HepG2 (cell line): ENCODE data around the gene UGT2B15. TPM values are rescaled to one million over a fixed set of nuclear protein-coding genes. Genes with fewer than 3 reads are reported as not detected.
A peak's percentile ranks its signal among the peaks of the same experiment; 100 is the strongest.

Experiments
- ATAC-seq: fragments of 200-7000 bp; cut with Tn5 transposase; 3 replicates; pipeline ENCODE4 v1.9.1; 2020; ENCODE audit warnings: mild to moderate bottlenecking, moderate library complexity
- BruUV-seq: library from RNA; stranded (reverse); fragments of 400-500 nt; replicated peaks from 2 replicates; lab custom pipeline; 2021; lab: Mats Ljungman, UMichigan
- CTCF ChIA-PET: fragments of 300-600 bp; formaldehyde crosslinking; extraction: SDS; loops from one replicate; lab custom pipeline; 2021; ENCODE audit warnings: low total read pairs, inconsistent platforms, low intra/inter-chr PET ratio; lab: Yijun Ruan, JAX
- POLR2A ChIA-PET: fragments of 350-600 bp; sonication (Branson Sonifier 250); formaldehyde crosslinking; loops from one replicate; lab custom pipeline; 2020; ENCODE audit warnings: antibody characterized with exemption, inconsistent platforms; lab: Yijun Ruan, JAX
- DNase-seq: peaks from one replicate; pipeline ENCODE4 v3.0.0-alpha.2; 2015; ENCODE audit warnings: low spot score
- FAIRE-seq: peaks from 3 replicates; lab custom pipeline; 2011; peaks lifted over from hg19 to GRCh38; lab: Jason Lieb, UNC
- H2AFZ ChIP-seq: one replicate; pipeline ENCODE4 v1.6.1; 2011; ENCODE audit warnings: low read length, inconsistent platforms
- H3K27ac ChIP-seq: fragments of 300-600 bp; 3 replicates; pipeline ENCODE4 v1.8.0; 2011; ENCODE audit warnings: mixed run types, mild to moderate bottlenecking, mixed read lengths, low read length, inconsistent platforms; ENCODE audit not compliant: insufficient read depth; ENCODE audit errors: extremely low read length
- H3K27me3 ChIP-seq, 2 experiments: fragments of 200-600 bp in 1 of 2; 2 replicates in 1 of 2; 3 replicates in 1 of 2; pipeline versions ENCODE4 v1.6.0 to v1.8.0; 2011; ENCODE audit warnings: low read length in 2 of 2, mild to moderate bottlenecking in 2 of 2, moderate library complexity in 2 of 2, inconsistent platforms in 1 of 2; ENCODE audit not compliant: insufficient read depth in 2 of 2, control insufficient read depth in 1 of 2
- H3K36me3 ChIP-seq, 2 experiments: fragments of 200-600 bp in 1 of 2; replicated peaks in 1 of 2; 2 replicates in 1 of 2; 3 replicates in 1 of 2; pipeline versions ENCODE4 v1.5.1 to v1.8.0; 2011; ENCODE audit warnings: low read length in 2 of 2, inconsistent platforms in 1 of 2; ENCODE audit not compliant: insufficient read depth in 2 of 2, control insufficient read depth in 1 of 2
- H3K4me1 ChIP-seq: 2 replicates; pipeline ENCODE4 v1.5.1; 2012; ENCODE audit warnings: low read length, inconsistent platforms; ENCODE audit not compliant: insufficient read depth
- H3K4me2 ChIP-seq: 2 replicates; pipeline ENCODE4 v1.6.0; 2011; ENCODE audit warnings: low read depth, low read length, inconsistent platforms
- H3K4me3 ChIP-seq, 3 experiments: fragments of 200-600 bp in 1 of 3; sonication (generic), shearing (Covaris generic) in 1 of 3; replicated peaks in 1 of 3; 2 replicates each; pipeline ENCODE4 v1.5.1; 2011 to 2016; ENCODE audit warnings: low read length in 3 of 3, inconsistent platforms in 2 of 3, low read depth in 2 of 3, mild to moderate bottlenecking in 2 of 3, control low read depth in 1 of 3, mixed read lengths in 1 of 3; ENCODE audit not compliant: insufficient read depth in 1 of 3
- H3K79me2 ChIP-seq: one replicate; pipeline ENCODE4 v1.6.1; 2011; ENCODE audit warnings: low read length, inconsistent platforms; ENCODE audit not compliant: insufficient read depth
- H3K9ac ChIP-seq: 2 replicates; pipeline ENCODE4 v1.6.0; 2011; ENCODE audit warnings: mild to moderate bottlenecking, low read depth, low read length, inconsistent platforms; ENCODE audit not compliant: insufficient read depth
- H3K9me3 ChIP-seq: 2 replicates; pipeline ENCODE4 v1.5.1; 2012; ENCODE audit warnings: mild to moderate bottlenecking, low read length
- H4K20me1 ChIP-seq: 2 replicates; pipeline ENCODE4 v1.6.0; 2011; ENCODE audit warnings: inconsistent platforms, mild to moderate bottlenecking, low read length, moderate library complexity; ENCODE audit not compliant: insufficient read depth
- ETV5 ChIP-seq: IDR thresholded peaks from 2 replicates; pipeline ENCODE4 v1.6.1; 2018; ENCODE audit warnings: missing biosample characterization, missing genetic modification reagents, inconsistent platforms, borderline replicate concordance
- HMG20A ChIP-seq: IDR thresholded peaks from 2 replicates; pipeline ENCODE4 v1.6.1; 2016; ENCODE audit warnings: borderline replicate concordance
- HOXA3 ChIP-seq: sonication (generic); formaldehyde crosslinking; IDR thresholded peaks from 2 replicates; pipeline ENCODE4 v1.5.0; 2020; ENCODE audit warnings: missing genetic modification reagents
- JUND ChIP-seq: sonication (generic); formaldehyde crosslinking; IDR thresholded peaks from 2 replicates; pipeline ENCODE4 v1.8.0; 2022; ENCODE audit warnings: mild to moderate bottlenecking, missing genetic modification reagents
- LCORL ChIP-seq, 2 experiments: fragments of 450-650 bp in 1 of 2; sonication (generic) in 1 of 2; formaldehyde crosslinking in 1 of 2; IDR thresholded peaks; 2 replicates each; pipeline versions ENCODE4 v1.5.0 to v1.6.1; 2017 to 2020; ENCODE audit warnings: antibody characterized with exemption in 1 of 2, missing genetic modification reagents in 1 of 2
- RCOR2 ChIP-seq: IDR thresholded peaks from 2 replicates; pipeline ENCODE4 v1.6.1; 2016; ENCODE audit warnings: missing biosample characterization, missing genetic modification reagents
- RFX3 ChIP-seq: IDR thresholded peaks from 2 replicates; pipeline ENCODE4 v1.6.1; 2016; ENCODE audit warnings: missing biosample characterization, missing genetic modification reagents
- ZNF17 ChIP-seq: sonication (generic); formaldehyde crosslinking; IDR thresholded peaks from 2 replicates; pipeline ENCODE4 v1.5.0; 2020; ENCODE audit warnings: mild to moderate bottlenecking, missing genetic modification reagents
- ZNF331 ChIP-seq: sonication (generic); formaldehyde crosslinking; IDR thresholded peaks from 2 replicates; pipeline ENCODE4 v1.4.0; 2020; ENCODE audit warnings: missing genetic modification reagents
- ZNF878 ChIP-seq: sonication (generic); formaldehyde crosslinking; IDR thresholded peaks from 2 replicates; pipeline ENCODE4 v1.8.1; 2023; ENCODE audit warnings: mild to moderate bottlenecking, missing genetic modification reagents, moderate library complexity
- WGBS: methylation state at CpG from one replicate; pipeline ENCODE4 v1.1.6; 2017; ENCODE audit warnings: low lambda C conversion rate; 5-methylcytosine and 5-hydroxymethylcytosine counted together
- in situ Hi-C: cut with HindIII; loops from 2 replicates; pipeline ENCODE4 v1.10.0; 2017; ENCODE audit warnings: low pct_unique_long_range_greater_than_20kb; ENCODE audit not compliant: extremely low pct_ligation_motif_present
- intact Hi-C: fragments of 100-400 bp; cut with micrococcal nuclease; formaldehyde crosslinking; loops from one replicate; pipeline ENCODE4 v1.10.0; 2022; ENCODE audit not compliant: unreplicated experiment
- polyA plus RNA-seq, 8 experiments: library from polyadenylated mRNA; depleted of rRNA in 3 of 8; stranded (reverse) in 7 of 8; unstranded in 1 of 8; fragments of >200 nt; fragmentation: Illumina TruSeq in 4 of 8; extraction: Trizol in 4 of 8; gene quantifications; 2 replicates each; pipeline versions ENCODE4 v1.2.1 to v1.2.3, GENCODE V29; 2011 to 2016; ENCODE audit warnings: low read depth in 4 of 8, missing spikeins in 1 of 8, mixed read lengths in 1 of 8; ENCODE audit not compliant: insufficient read depth in 1 of 8
- total RNA-seq, 5 experiments: library from RNA; depleted of rRNA; stranded (reverse); fragments of >200 nt; fragmentation: Illumina TruSeq; extraction: Trizol; gene quantifications; 2 replicates each; pipeline ENCODE4 v1.2.3, GENCODE V29; 2016; ENCODE audit warnings: low read depth in 1 of 5
- TF ChIP-seq, protein P1 (sequence below): sonication (generic); formaldehyde crosslinking; conservative IDR thresholded peaks from 2 replicates; pipeline ENCODE4 v1.4.0; 2020; ENCODE audit warnings: mild to moderate bottlenecking, missing genetic modification reagents, moderate library complexity
- TF ChIP-seq, protein P2 (sequence below), 2 experiments: sonication (generic) in 1 of 2; formaldehyde crosslinking in 1 of 2; IDR thresholded peaks; 2 replicates each; pipeline versions ENCODE4 v1.4.0 to v1.6.1; 2016 to 2020; ENCODE audit warnings: borderline replicate concordance in 1 of 2, low read depth in 1 of 2, mild to moderate bottlenecking in 1 of 2, missing genetic modification reagents in 1 of 2
- TF ChIP-seq, protein P3 (sequence below): sonication (generic); formaldehyde crosslinking; IDR thresholded peaks from 2 replicates; pipeline ENCODE4 v1.8.0; 2022; ENCODE audit warnings: missing genetic modification reagents, mild to moderate bottlenecking, borderline replicate concordance

Gene UGT2B15
- total and polyA plus RNA-seq, 2 of the 13 experiments (the other 11 are each of a cell fraction or from before 2014, with no cell fraction given): 0.04 to 0.11 TPM

DNA sequence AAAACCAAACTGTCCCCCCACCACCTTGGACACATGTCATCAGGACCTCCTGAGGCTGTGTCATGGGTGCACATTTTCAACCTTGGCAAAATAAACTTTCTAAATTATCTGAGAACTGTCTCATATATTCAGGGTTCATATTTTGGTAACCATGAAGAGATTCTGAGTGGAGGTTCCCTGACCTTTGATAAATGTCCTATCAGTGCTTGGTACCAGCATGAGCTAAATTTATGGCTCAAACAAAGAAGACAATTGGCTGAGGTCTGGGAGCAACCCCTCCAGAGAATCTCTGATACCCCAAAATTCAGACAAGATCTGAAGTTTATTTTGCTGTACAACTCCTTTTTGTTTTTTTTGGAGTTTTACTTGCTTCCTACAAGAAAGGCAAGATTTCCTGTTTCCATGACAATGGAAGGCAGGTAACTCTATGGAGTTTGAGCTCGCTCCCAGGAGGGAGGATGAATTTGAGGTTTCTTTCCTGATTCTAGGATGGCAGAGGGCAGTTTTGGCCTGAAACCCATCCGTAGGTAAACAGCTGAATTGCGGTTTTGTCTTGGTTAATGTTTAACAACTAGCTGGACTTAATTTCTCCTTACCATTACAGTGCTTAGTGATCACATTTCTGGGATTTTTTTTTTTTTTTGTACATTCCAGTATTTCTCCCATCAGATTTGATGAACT is 14.5 kb downstream of the UGT2B15 start:
- no peaks in the 10 kb centered on the region for H3K27me3 ChIP-seq
- peak overlapping the region; percentile 95 for H3K27ac ChIP-seq
- CTCF ChIA-PET: no interaction called here
- H3K79me2 ChIP-seq: no peaks in the 10 kb centered on the region
- peak overlapping the region; percentile 69 for H3K4me2 ChIP-seq
- BruUV-seq: no TSS peak
- peak overlapping the region; percentile 72 for H3K9ac ChIP-seq
- in situ Hi-C loops: no loop called here
- no peaks in the 10 kb centered on the region for H3K36me3 ChIP-seq
- H3K4me3 ChIP-seq: peak overlapping the region in 2 of 3 experiments; percentile 15 to 26; a peak in 2 of 6 replicates
- ATAC-seq (peak; percentile 84), DNase-seq (peak; percentile 91), FAIRE-seq (peak; percentile 28)
- peaks cover 53% of the 10 kb centered on the region for H3K4me1 ChIP-seq
- POLR2A ChIA-PET: interaction anchor here (0.7 to 4.0 kb wide), 8 partner anchors 27 to 295 kb away, joined by 3 to 35 read pairs (median 6); partner anchors contain the start of genes UGT2A3 and UGT2B10
- intact Hi-C loops: loop anchor here (1.0 to 10.0 kb wide), 8 partner anchors 77 to 446 kb away; partner anchors contain the start of genes UGT2A3 and UGT2B10
- H2AFZ ChIP-seq: no peak overlapping the region
- H3K9me3 ChIP-seq: no peaks in the 10 kb centered on the region
- WGBS: 4% methylated on average over 2 of the region's 3 CpGs
- H4K20me1 ChIP-seq: no peaks in the 10 kb centered on the region
- TF ChIP-seq HOXA3 (CRISPR knock-in tag): no peak
- TF ChIP-seq HMG20A (CRISPR knock-in tag): peak; percentile 38; the same call in 1 of the 2 replicates
- TF ChIP-seq JUND (CRISPR knock-in tag): no peak
- no peak for TF ChIP-seq ZNF878 (CRISPR knock-in tag)
- peak; percentile 50; the same call in 1 of the 2 replicates for TF ChIP-seq RCOR2 (CRISPR knock-in tag)
- peak; percentile 24; the same call in 1 of the 2 replicates for TF ChIP-seq ETV5 (CRISPR knock-in tag)
- TF ChIP-seq, protein P1, sequence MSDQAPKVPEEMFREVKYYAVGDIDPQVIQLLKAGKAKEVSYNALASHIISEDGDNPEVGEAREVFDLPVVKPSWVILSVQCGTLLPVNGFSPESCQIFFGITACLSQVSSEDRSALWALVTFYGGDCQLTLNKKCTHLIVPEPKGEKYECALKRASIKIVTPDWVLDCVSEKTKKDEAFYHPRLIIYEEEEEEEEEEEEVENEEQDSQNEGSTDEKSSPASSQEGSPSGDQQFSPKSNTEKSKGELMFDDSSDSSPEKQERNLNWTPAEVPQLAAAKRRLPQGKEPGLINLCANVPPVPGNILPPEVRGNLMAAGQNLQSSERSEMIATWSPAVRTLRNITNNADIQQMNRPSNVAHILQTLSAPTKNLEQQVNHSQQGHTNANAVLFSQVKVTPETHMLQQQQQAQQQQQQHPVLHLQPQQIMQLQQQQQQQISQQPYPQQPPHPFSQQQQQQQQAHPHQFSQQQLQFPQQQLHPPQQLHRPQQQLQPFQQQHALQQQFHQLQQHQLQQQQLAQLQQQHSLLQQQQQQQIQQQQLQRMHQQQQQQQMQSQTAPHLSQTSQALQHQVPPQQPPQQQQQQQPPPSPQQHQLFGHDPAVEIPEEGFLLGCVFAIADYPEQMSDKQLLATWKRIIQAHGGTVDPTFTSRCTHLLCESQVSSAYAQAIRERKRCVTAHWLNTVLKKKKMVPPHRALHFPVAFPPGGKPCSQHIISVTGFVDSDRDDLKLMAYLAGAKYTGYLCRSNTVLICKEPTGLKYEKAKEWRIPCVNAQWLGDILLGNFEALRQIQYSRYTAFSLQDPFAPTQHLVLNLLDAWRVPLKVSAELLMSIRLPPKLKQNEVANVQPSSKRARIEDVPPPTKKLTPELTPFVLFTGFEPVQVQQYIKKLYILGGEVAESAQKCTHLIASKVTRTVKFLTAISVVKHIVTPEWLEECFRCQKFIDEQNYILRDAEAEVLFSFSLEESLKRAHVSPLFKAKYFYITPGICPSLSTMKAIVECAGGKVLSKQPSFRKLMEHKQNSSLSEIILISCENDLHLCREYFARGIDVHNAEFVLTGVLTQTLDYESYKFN (CRISPR knock-in tag): no peak; the same call in 1 of the 2 replicates
- TF ChIP-seq, protein P2, sequence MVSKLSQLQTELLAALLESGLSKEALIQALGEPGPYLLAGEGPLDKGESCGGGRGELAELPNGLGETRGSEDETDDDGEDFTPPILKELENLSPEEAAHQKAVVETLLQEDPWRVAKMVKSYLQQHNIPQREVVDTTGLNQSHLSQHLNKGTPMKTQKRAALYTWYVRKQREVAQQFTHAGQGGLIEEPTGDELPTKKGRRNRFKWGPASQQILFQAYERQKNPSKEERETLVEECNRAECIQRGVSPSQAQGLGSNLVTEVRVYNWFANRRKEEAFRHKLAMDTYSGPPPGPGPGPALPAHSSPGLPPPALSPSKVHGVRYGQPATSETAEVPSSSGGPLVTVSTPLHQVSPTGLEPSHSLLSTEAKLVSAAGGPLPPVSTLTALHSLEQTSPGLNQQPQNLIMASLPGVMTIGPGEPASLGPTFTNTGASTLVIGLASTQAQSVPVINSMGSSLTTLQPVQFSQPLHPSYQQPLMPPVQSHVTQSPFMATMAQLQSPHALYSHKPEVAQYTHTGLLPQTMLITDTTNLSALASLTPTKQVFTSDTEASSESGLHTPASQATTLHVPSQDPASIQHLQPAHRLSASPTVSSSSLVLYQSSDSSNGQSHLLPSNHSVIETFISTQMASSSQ (IDR thresholded peaks at IDR 0.05; ENCODE audit: low read depth): peak; percentile 96
- TF ChIP-seq, protein P2 (CRISPR knock-in tag; IDR thresholded peaks at IDR 0.05; ENCODE audit: borderline replicate concordance): peak; percentile 94
- TF ChIP-seq, protein P3, sequence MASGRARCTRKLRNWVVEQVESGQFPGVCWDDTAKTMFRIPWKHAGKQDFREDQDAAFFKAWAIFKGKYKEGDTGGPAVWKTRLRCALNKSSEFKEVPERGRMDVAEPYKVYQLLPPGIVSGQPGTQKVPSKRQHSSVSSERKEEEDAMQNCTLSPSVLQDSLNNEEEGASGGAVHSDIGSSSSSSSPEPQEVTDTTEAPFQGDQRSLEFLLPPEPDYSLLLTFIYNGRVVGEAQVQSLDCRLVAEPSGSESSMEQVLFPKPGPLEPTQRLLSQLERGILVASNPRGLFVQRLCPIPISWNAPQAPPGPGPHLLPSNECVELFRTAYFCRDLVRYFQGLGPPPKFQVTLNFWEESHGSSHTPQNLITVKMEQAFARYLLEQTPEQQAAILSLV (CRISPR knock-in tag): no peak
- TF ChIP-seq ZNF17 (CRISPR knock-in tag): no peak
- TF ChIP-seq RFX3 (CRISPR knock-in tag): peak; percentile 65; the same call in 1 of the 2 replicates
- TF ChIP-seq ZNF331 (CRISPR knock-in tag): peak; percentile 64; the same call in 1 of the 2 replicates
- TF ChIP-seq LCORL (IDR thresholded peaks at IDR 0.05): no peak
- TF ChIP-seq LCORL (CRISPR knock-in tag; IDR thresholded peaks at IDR 0.05): peak; percentile 52; the same call in 1 of the 2 replicates
